Left cardiac atrium (tissue), 4 donors: Measurements from ENCODE around the gene PTDSS2. TPM values are rescaled to one million over a fixed set of nuclear protein-coding genes. Genes with fewer than 3 reads are reported as not detected.
A peak's percentile ranks its signal among the peaks of the same experiment; 100 is the strongest.
"Not testable (repeated sequence)": the region's sequence is repeated elsewhere in the genome, so short reads cannot be mapped to it uniquely, and the experiment has no call there.

Experiments used
- ATAC-seq, 2 donors: fragments of 200-7000 bp; cut with Tn5 transposase; one replicate each; pipeline ENCODE4 v1.9.1; 2020; ENCODE audit warnings: mild to moderate bottlenecking in 2 of 2, moderate library complexity in 2 of 2
- DNase-seq: peaks from one replicate; pipeline ENCODE4 v3.0.0-alpha.2; 2020
- intact Hi-C, 2 donors: fragments of 100-400 bp; cut with DNase I; formaldehyde crosslinking; loops; one replicate each; pipeline versions ENCODE4 v1.14.1 to v1.15.1; 2022 to 2023
- total RNA-seq, 2 donors: library from RNA; stranded (reverse); fragmentation: NEBNext Ultra II Directional; extraction: Animal tissue kit (Norgen Biotek cat#: 25700); gene quantifications; one replicate each; pipeline ENCODE4 v1.2.1, GENCODE V29; 2021
- donor health status: DM: no; HTN: yes; CAD: no.
- donor health status: DM: no; HTN: yes; CAD: no; lungs with severe emphysema.
- donor health status: DM: yes; HTN: yes; CAD: no.
- donor health status: Dilated cardiomyopathy.

PTDSS2 gene
- total RNA-seq, 2 donors from 2014 or later = 21.5 to 26.5 TPM

- DNase-seq = peak; percentile 19
- ATAC-seq, intact Hi-C loops: not testable (repeated sequence)
Observed at GRCh38 chr11:411520-411919, 38.6 kb upstream of the PTDSS2 start.

GRCh38 chr11:412641-413119 lies 37.4 kb upstream of the PTDSS2 start:
- DNase-seq = peak; percentile 18
- intact Hi-C loops = no loop called here

DNA sequence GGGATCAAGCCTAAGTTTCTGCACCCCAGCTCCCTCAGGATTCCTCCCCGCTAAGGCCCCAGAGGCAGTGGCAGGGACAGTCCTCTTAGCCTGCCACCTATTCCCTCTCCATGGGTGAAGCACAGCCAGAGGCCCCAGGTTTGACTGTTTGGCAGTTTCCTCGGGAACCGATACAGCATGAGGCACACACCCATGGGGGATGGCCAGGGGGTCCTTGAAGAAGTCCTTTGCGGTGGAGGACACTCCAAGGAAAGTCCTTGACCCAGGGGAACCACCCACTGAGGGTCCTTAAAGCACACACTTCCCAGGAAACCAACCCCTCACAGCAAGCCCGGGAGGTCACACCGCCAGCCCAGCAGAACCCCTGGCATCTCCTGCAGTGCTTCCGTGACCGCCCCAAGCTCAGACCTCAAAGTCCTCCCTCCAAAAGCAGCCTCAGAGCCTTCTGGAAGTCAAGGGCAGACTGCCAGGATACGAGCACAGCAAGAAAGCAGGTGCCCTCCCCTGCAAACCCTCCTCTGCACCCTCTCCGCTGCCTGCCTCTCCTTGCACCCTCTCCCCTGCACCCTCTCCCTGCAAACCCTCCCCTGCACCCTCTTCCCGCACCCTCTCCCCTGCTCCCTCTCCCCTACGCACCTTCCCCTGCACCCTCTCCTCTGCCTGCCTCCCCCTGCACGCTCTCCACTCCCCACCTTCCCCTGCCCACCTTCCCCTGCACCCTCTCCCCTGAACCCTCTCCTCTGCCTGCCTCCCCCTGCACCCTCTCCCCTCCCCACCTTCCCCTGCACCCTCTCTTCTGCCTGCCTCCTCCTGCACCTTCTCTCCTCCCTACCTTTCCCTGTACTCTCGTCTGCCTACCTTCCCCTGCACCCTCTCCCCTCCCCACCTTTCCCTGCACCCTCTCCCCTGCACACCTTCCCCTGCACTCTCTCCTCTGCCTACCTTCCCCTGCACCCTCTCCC lies 36.7 kb upstream of the PTDSS2 start:
- DNase-seq = peak; percentile 20
- intact Hi-C loops = no loop called here

More at GRCh38 chr11:412641-413119, 37.4 kb upstream of the PTDSS2 start:
- ATAC-seq = no peak

GRCh38 chr11:414318-414857 lies 35.7 kb upstream of the PTDSS2 start:
- intact Hi-C loops = no loop called here
- peak; percentile 18 for DNase-seq
- ATAC-seq = no peak

More for the DNA sequence above, 36.7 kb upstream of the PTDSS2 start:
- ATAC-seq = no peak

DNA sequence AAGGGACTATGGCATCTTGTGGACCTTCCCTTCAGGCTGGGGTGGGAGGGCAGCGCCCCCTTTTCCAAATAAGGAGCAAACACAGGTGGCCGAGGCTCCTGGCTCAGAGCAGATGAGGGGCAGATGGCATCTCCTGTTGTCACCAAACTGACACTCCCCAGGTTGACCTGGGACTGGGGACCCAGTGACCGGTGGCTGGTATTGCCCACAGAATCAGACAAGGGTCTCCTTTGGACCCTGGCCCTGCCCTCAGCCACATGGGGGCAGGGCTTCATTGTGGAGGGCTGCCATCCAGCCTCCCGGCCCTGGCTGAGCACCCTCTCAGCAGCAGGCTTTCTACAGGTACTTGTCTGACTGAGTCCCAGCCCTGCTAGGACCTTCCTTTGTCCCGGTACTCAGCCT lies 34.4 kb upstream of the PTDSS2 start:
- no peak for ATAC-seq
- DNase-seq = no peak
- intact Hi-C loops = loop anchor here in 1 of 2 donors (2.0 kb wide), 1 partner anchor 33 kb away; no protein-coding TSS in a partner anchor

GRCh38 chr11:416051-416756 lies 33.9 kb upstream of the PTDSS2 start:
- ATAC-seq = no peak
- no peak for DNase-seq

DNA sequence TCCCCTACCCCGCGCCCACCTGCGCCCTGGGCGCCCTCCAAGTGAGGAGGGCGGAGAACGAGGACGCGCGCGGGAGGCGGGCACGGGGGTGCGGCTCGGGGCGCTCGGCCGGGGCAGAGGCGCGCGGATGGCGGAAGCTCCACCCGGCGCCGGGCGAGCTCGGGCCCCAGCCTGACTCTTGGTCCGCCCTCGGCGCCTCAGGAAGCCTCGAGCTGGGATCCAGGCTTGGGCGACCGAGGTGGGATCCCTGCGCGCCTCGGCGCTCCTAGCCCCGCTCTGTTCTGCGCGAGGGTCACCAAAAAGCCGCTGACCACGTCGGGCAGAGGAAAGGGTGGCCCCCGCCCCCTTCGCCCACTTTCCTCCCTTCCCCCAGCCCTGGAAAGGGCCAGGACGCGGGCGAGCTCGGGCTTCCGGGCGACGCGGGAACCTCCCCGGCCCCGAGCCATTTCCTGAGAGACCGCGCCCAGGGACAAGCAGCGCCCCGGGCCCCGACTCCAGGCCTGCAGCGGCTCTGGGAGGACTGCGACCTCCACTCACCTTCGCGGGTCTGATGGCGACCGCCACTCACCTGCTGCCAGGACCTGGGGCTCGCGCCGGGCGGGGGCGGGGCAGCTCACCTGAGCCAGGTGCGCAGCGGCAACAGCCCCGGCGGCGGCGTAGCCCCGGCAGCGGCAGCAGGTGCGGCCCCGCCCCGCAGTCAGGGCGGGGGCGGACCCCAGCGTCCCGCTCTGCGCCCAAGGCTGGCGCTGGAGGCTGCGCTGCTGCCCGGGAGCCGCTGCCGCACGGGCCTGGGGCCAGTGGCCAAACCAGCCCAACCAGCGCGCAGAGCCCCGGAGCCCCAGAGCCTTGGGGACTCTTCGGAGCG lies 33.1 kb upstream of the PTDSS2 start:
- intact Hi-C loops = loop anchor here in 1 of 2 donors (2.0 kb wide), 1 partner anchor 32 kb away; no protein-coding TSS in a partner anchor
- ATAC-seq = peak; percentile 68 to 69
- peak; percentile 69 for DNase-seq

More at GRCh38 chr11:416051-416756, 33.9 kb upstream of the PTDSS2 start:
- intact Hi-C loops = loop anchor here in 1 of 2 donors (2.0 kb wide), 1 partner anchor 33 kb away; no protein-coding TSS in a partner anchor

DNA sequence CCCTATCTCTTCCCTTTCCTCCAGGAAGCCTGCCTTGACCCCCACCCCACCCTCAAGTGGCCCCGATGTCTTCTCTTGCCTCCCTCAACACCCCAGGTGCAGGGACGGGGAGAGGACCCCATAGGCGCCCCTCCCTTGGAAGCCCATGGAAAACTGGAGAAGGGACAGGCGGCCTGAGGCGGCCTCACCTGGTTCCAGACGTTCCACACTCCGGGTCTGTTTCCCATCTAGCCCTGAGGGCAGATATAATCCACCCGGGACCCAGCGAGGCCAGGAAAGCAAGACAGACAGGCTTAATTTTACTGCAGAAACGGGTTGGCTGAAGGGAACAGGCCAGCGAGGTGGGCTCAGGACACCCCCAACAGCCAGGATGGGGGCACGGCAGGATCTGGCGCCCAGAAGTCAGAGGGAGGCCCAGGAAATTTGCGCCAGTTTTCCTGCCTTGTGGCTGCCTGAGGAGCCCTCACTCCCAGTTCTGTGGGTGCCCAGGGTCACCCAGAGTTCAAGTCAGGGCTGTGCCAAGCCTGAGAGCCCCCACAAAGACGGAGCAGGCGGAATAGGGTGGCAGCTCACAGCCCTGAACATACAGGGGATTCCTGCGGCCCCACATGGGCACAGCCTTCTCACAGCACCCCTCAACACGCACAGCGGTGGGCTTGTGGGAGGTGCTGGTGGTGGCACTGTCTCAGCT lies 32.3 kb upstream of the PTDSS2 start:
- DNase-seq = peak; percentile 24

DNA sequence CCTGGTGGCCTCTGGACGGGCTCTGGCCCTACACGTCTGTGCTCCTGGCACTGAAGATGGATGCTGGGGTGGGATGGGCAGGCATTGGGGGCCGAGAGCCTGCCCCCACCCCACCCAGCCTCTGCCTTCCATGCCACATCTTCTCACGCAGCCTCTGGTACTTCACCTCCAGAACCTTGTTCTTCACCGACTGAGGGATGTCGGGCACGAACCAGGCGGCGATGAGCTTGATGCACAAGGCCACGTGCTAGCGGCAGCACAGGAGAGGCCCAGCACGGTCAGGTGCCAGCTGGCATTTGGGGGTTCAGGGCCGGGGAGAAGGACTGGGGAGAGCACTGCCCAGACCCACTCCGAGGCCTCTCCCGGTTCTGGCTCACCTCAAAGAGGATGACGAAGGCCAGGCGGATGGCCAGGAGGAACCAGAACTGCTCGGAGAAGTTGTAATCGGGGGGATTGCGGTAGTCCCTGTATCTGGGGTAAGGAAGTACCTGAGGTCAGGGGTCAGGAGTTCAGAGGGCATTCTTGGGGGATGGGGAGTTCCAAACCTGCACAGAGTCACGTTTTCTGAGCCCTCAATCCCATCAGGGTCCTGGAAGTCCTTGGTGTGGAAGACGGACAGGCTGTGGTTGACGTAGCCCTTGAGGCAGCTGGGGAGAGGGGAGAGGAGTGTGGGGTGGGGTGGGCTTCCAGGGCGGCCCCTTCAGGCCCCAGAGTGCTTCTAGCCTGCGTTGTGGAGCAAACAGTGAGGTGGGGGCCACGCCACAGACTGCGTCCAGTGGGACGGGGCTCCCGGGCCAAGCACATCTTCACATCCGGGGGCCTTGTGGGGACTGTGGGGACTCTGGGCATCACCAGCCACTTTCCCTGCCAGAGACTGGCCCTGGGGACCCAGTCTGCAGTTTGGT lies 31.5 kb upstream of the PTDSS2 start:
- DNase-seq (peak; percentile 16), ATAC-seq (no peak)
- intact Hi-C loops = no loop called here

More for the DNA sequence above, 32.3 kb upstream of the PTDSS2 start:
- intact Hi-C loops = loop anchor here in 1 of 2 donors (2.0 kb wide), 1 partner anchor 31 kb away; no protein-coding TSS in a partner anchor
- no peak for ATAC-seq

DNA sequence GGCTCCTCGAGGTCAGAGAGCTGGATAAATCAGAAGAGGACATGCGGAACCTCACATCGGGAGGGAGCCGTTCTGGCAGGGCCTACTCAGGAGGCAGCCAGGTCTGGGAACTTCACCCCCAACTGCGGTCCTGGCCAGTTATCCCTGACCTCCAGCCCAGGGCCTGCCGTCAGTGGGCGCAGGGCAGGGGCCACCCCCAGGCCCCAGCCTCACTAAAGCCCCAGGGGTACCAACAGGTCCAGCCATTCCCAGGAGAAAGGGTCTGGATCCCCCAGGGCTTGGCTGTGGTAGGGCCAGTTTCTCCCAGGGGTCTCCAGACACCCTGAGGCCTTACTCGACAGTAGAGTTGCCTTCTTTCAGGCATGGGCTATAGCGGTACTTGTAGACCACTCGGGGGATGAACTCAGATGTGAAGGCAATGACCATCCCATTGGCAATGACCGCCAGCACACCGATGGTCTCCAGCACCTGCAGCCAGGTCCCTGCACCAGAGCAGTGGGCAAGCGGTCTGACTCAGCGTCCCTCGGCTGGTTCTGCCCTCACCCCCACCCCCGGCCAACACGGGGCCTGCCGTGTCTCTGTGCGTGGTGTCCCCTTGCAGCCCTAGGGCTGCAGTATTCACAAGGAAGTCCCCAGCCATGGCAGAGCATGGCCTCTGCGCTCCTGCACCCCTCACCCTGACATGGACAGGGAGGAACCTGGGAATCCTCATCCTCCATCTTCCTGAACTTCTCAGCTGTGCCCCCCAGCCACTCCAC lies 30.7 kb upstream of the PTDSS2 start:
- ATAC-seq (no peak), DNase-seq (peak; percentile 20)
- intact Hi-C loops = no loop called here

- ATAC-seq = no peak
- DNase-seq = peak; percentile 18
- intact Hi-C loops = no loop called here
Observed at GRCh38 chr11:420054-420910, 29.8 kb upstream of the PTDSS2 start.

- intact Hi-C loops = no loop called here
- DNase-seq = peak; percentile 17
- no peak for ATAC-seq
Observed at GRCh38 chr11:420911-421321, 29.2 kb upstream of the PTDSS2 start.

DNA sequence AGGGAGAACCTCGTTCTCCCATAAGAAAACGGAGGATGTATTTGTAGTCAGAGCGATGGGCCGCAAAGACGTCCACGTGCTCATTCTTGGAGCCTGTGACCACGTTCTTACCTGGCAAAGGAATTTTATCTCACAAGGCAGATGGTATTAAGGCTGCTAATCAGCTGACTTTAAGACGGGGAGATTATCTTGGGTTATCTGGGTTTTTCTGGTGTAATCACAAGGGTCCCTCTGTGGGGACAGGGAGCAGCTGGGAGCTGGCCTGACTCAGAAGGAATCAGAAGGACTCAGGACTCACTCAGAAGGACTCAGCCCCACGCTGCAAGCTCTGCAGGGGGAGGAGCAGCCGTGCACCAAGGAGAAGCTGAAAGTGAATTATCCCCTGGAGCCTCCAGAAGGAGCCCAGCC lies 27.8 kb upstream of the PTDSS2 start:
- peak; percentile 7 for DNase-seq

DNA sequence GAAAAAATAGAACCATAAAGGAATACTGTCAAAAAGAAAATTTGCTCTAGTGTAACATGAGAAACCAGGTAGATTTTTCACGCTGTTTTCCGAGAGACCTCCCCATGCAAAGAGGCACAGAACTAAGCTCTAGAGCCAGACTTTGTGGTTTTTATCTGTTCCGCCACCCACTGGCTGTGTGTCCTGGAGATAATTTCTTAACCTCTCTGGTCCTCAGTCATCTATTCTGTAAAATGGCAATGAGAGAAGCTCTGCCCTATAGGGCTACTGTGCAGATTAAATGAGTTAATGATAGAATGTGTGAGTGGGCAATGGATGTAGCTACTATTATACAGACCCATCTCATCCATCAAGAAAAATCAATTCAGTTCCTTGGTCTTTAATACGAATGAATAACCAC lies 25.8 kb upstream of the PTDSS2 start:
- intact Hi-C loops = no loop called here
- no peak for DNase-seq
- ATAC-seq = no peak

More for the DNA sequence above, 27.8 kb upstream of the PTDSS2 start:
- intact Hi-C loops = no loop called here
- no peak for ATAC-seq

DNA sequence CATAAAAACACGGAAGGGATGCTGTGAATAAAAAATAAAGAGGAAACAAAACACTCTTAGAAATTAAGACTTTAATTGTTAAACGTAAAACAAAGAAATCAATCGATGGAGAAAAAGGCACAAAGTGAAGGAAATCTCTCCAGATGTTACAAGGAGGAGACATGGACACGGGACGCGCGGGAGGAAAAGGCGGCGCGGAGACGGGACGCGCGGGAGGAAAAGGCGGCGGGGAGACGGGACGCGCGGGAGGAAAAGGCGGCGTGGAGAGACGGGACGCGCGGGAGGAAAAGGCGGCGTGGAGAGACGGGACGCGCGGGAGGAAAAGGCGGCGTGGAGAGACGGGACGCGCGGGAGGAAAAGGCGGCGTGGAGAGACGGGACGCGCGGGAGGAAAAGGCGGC lies 25.3 kb upstream of the PTDSS2 start:
- ATAC-seq, intact Hi-C loops, DNase-seq: not testable (repeated sequence)
